ENCODE results near the gene UBR3. TPM values are rescaled to one million over a fixed set of nuclear protein-coding genes. Genes with fewer than 3 reads are reported as not detected.

The UBR3 gene
- total RNA-seq, 1 donor from 2014 or later, result 23.4 TPM

GRCh38 chr2:169823996-169824372, 3.3 kb upstream of the UBR3 start:
- Mint-ChIP-seq H3K4me3 (ENCODE audit: unreplicated experiment) (peak overlapping the region; percentile 91), H3K27ac (ENCODE audit: unreplicated experiment) (no peak overlapping the region), H3K9me3 (ENCODE audit: unreplicated experiment) (no peaks in the 10 kb centered on the region), H3K36me3 (ENCODE audit: low read depth, unreplicated experiment) (peaks cover 7% of the 10 kb centered on the region), H3K4me1 (ENCODE audit: unreplicated experiment) (peaks cover 14% of the 10 kb centered on the region), H3K27me3 (ENCODE audit: unreplicated experiment) (peaks cover 7% of the 10 kb centered on the region)
- no peak for DNase-seq (ENCODE audit: low spot score)
- no peak for TF ChIP-seq CTCF (IDR thresholded peaks at IDR 0.05; ENCODE audit: unreplicated experiment)

GRCh38 chr2:169824373-169825333, 2.6 kb upstream of the UBR3 start, which contains the start of gene METTL5:
METTL5 (minus strand) TSS chr2:169824905; CDS start chr2:169824597, 308 bp downstream.
- no peaks in the 10 kb centered on the region for H3K9me3 Mint-ChIP-seq (ENCODE audit: unreplicated experiment)
- H3K36me3 Mint-ChIP-seq (ENCODE audit: low read depth, unreplicated experiment), result peaks cover 7% of the 10 kb centered on the region
- peak within 1 kb of the TSS; percentile 96 for H3K4me3 Mint-ChIP-seq (ENCODE audit: unreplicated experiment)
- TF ChIP-seq CTCF (IDR thresholded peaks at IDR 0.05; ENCODE audit: unreplicated experiment), result peak; percentile 88
- H3K27me3 Mint-ChIP-seq (ENCODE audit: unreplicated experiment), result peaks cover 7% of the 10 kb centered on the region
- H3K27ac Mint-ChIP-seq (ENCODE audit: unreplicated experiment), result no peak within 1 kb of the TSS
- peak; percentile 86 for DNase-seq (ENCODE audit: low spot score)
- H3K4me1 Mint-ChIP-seq (ENCODE audit: unreplicated experiment), result peaks cover 15% of the 10 kb centered on the region

- Mint-ChIP-seq H3K9me3 (ENCODE audit: unreplicated experiment) (no peaks in the 10 kb centered on the region), H3K4me1 (ENCODE audit: unreplicated experiment) (peaks cover 13% of the 10 kb centered on the region), H3K4me3 (ENCODE audit: unreplicated experiment) (peak overlapping the region; percentile 100), H3K27me3 (ENCODE audit: unreplicated experiment) (peaks cover 7% of the 10 kb centered on the region), H3K36me3 (ENCODE audit: low read depth, unreplicated experiment) (peaks cover 7% of the 10 kb centered on the region), H3K27ac (ENCODE audit: unreplicated experiment) (peak overlapping the region; percentile 89)
- no peak for TF ChIP-seq CTCF (IDR thresholded peaks at IDR 0.05; ENCODE audit: unreplicated experiment)
- DNase-seq (ENCODE audit: low spot score), result peak; percentile 18
These were observed 1.0 kb downstream of the UBR3 start for GRCh38 chr2:169828141-169828811.

- H3K9me3 Mint-ChIP-seq (ENCODE audit: unreplicated experiment), result no peaks in the 10 kb centered on the region
- peaks cover under 1% of the 10 kb centered on the region for H3K4me1 Mint-ChIP-seq (ENCODE audit: unreplicated experiment)
- peaks cover 13% of the 10 kb centered on the region for H3K36me3 Mint-ChIP-seq (ENCODE audit: low read depth, unreplicated experiment)
- H3K27ac Mint-ChIP-seq (ENCODE audit: unreplicated experiment), result no peak overlapping the region
- peaks cover 3% of the 10 kb centered on the region for H3K27me3 Mint-ChIP-seq (ENCODE audit: unreplicated experiment)
- H3K4me3 Mint-ChIP-seq (ENCODE audit: unreplicated experiment), result no peak overlapping the region
- DNase-seq (ENCODE audit: low spot score), result no peak
- TF ChIP-seq CTCF (IDR thresholded peaks at IDR 0.05; ENCODE audit: unreplicated experiment), result no peak
These were observed 7.1 kb downstream of the UBR3 start for GRCh38 chr2:169834401-169834800.

Measured in endothelial cell (in vitro differentiated cells).